Right ventricle myocardium inferior (tissue), 1 donor: ENCODE results near the gene CLSTN2. TPM values are rescaled to one million over a fixed set of nuclear protein-coding genes. Genes with fewer than 3 reads are reported as not detected.

Experiments
- ATAC-seq: fragments of 200-7000 bp; cut with Tn5 transposase; one replicate; pipeline ENCODE4 v1.9.1; 2020; ENCODE audit warnings: mild to moderate bottlenecking, moderate library complexity
- DNase-seq: peaks from one replicate; pipeline ENCODE4 v3.0.0; 2021; ENCODE audit errors: missing footprints
- intact Hi-C: fragments of 100-400 bp; cut with DNase I; formaldehyde crosslinking; loops from one replicate; pipeline ENCODE4 v1.11.0; 2022
- total RNA-seq: library from RNA; stranded (reverse); fragmentation: NEBNext Ultra II Directional; extraction: Animal tissue kit (Norgen Biotek cat#: 25700); gene quantifications from one replicate; pipeline ENCODE4 v1.2.1, GENCODE V29; 2021
- donor health status: DM: no; HTN: yes; CAD: no; lungs with severe emphysema.

CLSTN2 gene
- total RNA-seq, 1 donor from 2014 or later: 8.4 TPM

GRCh38 chr3:140579260-140579659 is 644.3 kb downstream of the CLSTN2 start:
- ATAC-seq (no peak), DNase-seq (no peak)
- intact Hi-C loops: no loop called here

GRCh38 chr3:140580746-140581145 is 645.8 kb downstream of the CLSTN2 start:
- no peak for ATAC-seq
- intact Hi-C loops: no loop called here
- DNase-seq: no peak

DNA sequence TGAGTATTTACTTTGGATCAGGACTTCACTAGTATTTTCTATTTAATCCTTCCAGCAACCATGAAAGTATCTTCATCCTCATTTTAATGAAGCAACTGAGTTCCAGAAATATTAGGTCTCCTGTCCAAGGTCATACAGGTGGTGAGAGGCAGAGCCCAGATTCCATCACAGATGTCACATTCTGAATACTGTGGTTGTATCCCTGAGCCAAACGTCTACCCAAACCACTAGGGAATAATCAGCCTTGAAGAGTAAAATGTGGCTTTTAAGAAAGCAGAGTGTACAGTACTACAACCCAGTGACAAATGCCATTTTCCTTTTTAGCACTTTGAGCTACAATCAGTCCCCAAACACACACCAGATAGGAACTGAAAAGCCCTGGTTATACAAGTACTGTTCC is 649.6 kb downstream of the CLSTN2 start:
- intact Hi-C loops: no loop called here
- DNase-seq (no peak), ATAC-seq (no peak)

DNA sequence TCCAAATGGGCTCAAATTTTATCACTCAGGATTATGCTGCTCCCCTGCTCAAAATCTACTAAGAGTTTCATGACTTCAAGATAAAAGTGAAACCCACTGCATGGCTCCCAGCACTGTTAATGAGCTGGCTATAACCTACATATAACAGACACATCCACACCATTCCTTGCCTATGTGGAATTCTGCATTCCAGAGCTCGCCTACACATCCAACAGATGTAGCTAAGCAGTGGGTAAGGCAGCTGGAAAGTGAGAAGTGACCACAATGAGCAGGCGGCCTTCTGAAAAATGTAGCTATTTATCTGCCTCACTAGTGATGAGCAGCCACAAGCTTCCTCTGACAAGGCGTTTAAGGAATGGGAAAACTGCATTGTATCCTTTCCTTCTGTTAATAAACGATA is 650.8 kb downstream of the CLSTN2 start:
- no peak for ATAC-seq
- DNase-seq: no peak
- intact Hi-C loops: no loop called here

DNA sequence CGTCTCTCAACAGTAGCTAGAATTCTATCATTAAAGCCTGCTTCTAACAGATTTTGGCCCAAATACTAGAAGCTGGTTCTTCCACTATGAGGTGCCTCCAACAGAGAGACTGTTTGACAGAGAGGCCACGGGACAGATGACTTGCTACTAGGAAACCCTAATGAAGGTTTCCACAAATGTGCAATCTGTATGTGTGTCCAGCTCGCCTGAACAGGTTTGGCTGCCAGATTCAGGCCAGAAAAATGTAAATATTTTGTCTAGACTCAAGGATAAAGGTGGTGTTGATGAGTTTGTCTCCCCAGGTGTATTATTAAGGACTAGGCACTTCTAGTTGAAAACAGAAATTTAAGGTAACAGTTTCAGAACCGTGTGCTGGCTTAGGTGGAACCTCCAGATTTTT is 651.3 kb downstream of the CLSTN2 start:
- intact Hi-C loops: no loop called here
- no peak for ATAC-seq
- DNase-seq: no peak

- ATAC-seq: no peak
- intact Hi-C loops: no loop called here
- DNase-seq: no peak
Observed at GRCh38 chr3:140588558-140588957, 653.6 kb downstream of the CLSTN2 start.

- DNase-seq (no peak), ATAC-seq (no peak)
- intact Hi-C loops: no loop called here
Observed at GRCh38 chr3:140593766-140594165, 658.8 kb downstream of the CLSTN2 start.

DNA sequence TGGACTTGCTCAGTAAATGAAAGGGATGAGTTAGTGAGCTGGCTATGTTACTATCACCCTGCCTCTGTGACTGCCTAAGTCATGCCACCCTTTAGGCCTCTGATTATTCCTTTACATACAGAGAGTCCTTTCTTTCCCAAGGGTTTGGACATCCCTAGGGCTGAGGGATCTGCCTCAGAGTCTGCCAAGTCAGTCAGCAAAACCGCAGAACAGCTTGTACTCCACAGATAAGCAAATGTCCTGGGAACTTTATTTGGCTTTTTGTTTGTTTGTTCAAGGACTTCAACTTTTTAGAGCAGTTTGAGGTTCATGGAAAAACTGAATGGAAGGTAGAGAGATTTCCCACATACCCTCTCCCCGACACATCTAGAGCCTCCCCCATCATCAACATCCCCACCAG is 660.3 kb downstream of the CLSTN2 start:
- intact Hi-C loops: no loop called here
- ATAC-seq (peak; percentile 88), DNase-seq (no peak)

DNA sequence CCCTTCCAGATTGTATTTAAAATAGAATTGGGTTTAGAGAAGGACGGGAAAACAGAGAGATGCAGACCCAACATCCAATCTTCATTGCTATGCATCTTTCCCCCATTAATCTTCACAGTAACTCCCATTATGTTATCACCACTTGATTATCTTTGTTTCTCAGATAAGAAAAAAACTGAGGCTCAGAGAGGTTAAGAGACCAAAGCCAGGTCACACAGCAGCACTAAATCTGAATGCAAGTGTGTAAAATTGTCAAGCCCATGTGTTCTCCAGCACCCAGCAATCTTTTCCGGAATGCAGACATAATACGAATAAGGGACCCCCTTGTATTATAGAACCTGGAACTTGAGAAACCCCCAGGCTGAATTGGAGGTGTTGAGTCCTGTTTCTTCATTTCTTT is 662.4 kb downstream of the CLSTN2 start:
- intact Hi-C loops: no loop called here
- DNase-seq (no peak), ATAC-seq (no peak)

DNA sequence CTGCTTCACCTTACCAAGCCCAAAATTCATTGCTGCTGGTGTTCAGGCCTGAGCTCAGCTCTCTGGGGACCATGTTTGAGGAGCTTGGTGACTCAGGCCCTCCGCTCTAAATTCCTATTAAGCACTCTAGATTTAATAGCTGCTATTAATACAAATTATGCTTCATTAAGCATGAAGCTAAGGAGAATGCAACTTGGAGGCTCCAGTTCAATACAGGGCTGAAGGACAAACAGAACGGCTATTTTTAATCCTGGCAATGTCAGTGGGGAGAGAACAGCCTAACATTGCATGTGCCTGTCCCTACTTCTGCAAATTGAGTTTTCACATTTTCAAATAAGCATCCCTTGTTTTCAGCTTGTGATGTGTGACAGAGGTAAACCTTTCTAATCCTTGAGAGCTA is 662.8 kb downstream of the CLSTN2 start:
- intact Hi-C loops: no loop called here
- DNase-seq (no peak), ATAC-seq (peak; percentile 54)

DNA sequence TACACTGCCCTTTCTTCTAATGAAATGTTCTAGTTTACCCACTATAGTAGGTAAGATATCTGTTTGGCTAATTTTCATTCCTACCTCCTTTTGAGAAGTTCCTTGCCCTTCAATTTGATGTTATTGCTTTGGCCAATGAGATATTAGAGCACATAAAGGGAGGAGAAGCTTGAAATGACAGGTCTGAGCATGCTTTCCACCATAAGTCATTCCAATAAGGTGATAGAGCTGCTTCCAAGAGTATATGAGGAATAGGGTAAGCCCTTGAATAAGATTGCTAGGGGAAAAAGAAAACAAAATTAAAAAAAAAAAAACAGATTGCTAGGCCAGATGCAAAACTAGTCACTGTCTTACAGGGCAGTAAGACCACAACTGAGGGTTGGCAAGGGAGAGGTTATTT is 664.0 kb downstream of the CLSTN2 start:
- ATAC-seq (no peak), DNase-seq (no peak)
- intact Hi-C loops: no loop called here

- ATAC-seq: no peak
- DNase-seq: no peak
- intact Hi-C loops: no loop called here
Observed at GRCh38 chr3:140599496-140599895, 664.5 kb downstream of the CLSTN2 start.

DNA sequence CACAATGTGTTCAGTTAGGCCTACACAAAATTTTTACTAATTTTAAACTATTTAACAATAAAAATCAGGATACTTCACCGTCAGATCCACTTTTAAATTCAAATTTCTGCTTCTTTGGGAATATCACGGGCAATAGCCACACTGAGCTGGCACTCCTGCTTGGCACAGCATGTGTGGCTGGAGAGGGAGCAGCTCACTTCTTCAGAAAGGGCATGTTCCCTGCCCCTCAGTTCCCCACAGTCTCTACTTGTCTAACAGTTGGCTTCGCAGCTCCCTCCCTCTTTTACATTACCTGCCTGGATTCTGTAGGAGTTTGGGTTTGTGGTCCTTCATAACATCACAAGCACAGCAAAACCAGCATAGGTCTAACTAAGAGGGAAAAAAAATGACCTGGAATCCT is 666.9 kb downstream of the CLSTN2 start:
- no peak for ATAC-seq
- intact Hi-C loops: no loop called here
- no peak for DNase-seq

DNA sequence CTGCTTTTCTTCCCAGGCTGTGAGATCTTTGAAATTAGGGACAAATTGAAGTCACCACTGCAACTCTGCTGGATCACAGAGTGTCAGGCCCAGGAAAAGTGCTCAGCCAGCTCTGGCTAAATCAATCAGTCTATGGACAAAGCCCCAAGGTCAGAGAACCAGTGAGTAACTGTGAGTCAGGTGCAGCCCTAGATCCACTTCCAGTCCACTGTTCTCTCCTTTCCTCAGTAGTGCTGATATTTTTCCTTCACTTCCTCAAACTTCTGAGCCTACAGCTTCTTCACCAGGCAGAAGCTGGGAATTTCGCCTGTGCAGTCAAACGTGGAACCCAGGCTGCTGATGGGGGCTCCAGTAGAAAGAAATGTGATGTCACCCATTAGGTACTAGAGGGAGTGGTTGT is 667.8 kb downstream of the CLSTN2 start:
- DNase-seq (no peak), ATAC-seq (no peak)
- intact Hi-C loops: no loop called here

DNA sequence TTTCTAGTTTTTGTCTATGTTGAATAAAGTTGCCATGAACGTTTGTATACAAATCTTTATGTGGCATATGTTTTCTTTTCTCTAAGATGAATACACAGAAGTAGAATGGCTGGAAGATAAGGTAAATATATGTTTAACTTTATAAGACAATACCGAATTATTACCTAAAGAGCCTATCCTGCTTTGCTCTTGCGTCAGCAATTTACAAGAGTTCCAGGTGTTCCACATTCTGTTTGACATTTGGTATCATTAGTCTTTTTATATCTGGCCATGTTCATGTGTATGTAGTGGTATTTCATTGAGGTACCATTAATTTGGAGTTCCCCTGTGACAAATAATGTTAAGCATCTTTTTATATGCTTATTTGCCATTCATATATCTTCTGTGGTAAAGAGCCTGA is 668.8 kb downstream of the CLSTN2 start:
- no peak for ATAC-seq
- intact Hi-C loops: no loop called here
- DNase-seq: no peak

DNA sequence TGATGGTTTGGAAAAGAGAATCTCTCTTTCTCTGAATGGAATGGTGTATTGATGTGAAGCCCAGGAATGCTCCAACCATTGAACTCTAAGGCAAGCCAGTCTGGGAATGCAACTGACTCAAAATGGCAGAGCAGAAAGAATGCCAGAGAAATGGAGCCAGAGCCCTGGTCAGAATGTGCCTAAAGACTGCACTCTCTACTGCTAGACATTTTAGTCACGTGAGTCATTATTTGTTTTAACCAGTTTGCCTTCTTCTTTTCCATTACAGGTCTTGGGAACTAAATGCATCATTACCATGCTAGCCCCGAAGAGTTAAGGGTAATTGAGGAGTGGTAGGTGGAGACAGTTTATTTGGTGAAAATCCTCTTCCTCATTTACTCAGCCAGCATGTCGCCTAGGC is 675.6 kb downstream of the CLSTN2 start:
- DNase-seq: no peak
- no peak for ATAC-seq
- intact Hi-C loops: no loop called here

DNA sequence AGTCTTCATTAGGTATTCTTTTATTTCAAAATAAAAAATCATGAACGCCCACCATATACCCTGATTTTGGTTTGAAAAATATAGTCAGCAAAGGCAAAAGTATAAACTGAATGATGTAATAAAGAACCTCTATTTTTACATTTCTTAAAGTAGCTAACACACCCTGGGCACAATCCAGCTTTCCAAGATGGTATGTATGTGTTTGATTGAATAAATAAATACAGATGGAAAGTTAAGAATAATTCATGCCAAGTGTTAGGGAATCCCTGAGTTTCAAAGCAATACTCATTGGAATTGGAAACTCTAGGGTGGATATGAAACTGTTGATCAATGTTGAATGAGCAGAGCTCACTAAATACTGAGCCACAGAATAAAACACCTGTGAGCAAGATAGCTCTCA is 679.0 kb downstream of the CLSTN2 start:
- ATAC-seq (no peak), DNase-seq (no peak)
- intact Hi-C loops: no loop called here

- intact Hi-C loops: no loop called here
- ATAC-seq (no peak), DNase-seq (no peak)
Observed at GRCh38 chr3:140617135-140617534, 682.1 kb downstream of the CLSTN2 start.

- no peak for ATAC-seq
- intact Hi-C loops: no loop called here
Observed at GRCh38 chr3:140626856-140627255, 691.9 kb downstream of the CLSTN2 start.

More at GRCh38 chr3:140626856-140627255, 691.9 kb downstream of the CLSTN2 start:
- DNase-seq: no peak
